Measurements from ENCODE around the gene ZNF189. TPM values are rescaled to one million over a fixed set of nuclear protein-coding genes. Genes with fewer than 3 reads are reported as not detected.

ZNF189 gene
- total RNA-seq, 1 donor from 2014 or later, result 30.1 TPM

GRCh38 chr9:101369884-101370531, 28.6 kb upstream of the ZNF189 start:
- Mint-ChIP-seq H3K27me3 (ENCODE audit: unreplicated experiment) (no peaks in the 10 kb centered on the region), H3K4me1 (ENCODE audit: low read depth, unreplicated experiment) (no peaks in the 10 kb centered on the region), H3K4me3 (ENCODE audit: unreplicated experiment) (no peak overlapping the region), H3K9me3 (ENCODE audit: unreplicated experiment) (no peaks in the 10 kb centered on the region), H3K36me3 (ENCODE audit: unreplicated experiment) (no peaks in the 10 kb centered on the region), H3K27ac (ENCODE audit: unreplicated experiment) (no peak overlapping the region)
- TF ChIP-seq CTCF (IDR thresholded peaks at IDR 0.05; ENCODE audit: partially characterized antibody, unreplicated experiment), result no peak
- DNase-seq, result no peak

- no peak overlapping the region for H3K27ac Mint-ChIP-seq (ENCODE audit: unreplicated experiment)
- no peaks in the 10 kb centered on the region for H3K4me1 Mint-ChIP-seq (ENCODE audit: low read depth, unreplicated experiment)
- TF ChIP-seq CTCF (IDR thresholded peaks at IDR 0.05; ENCODE audit: partially characterized antibody, unreplicated experiment), result no peak
- H3K36me3 Mint-ChIP-seq (ENCODE audit: unreplicated experiment), result peaks cover 4% of the 10 kb centered on the region
- DNase-seq, result no peak
- no peaks in the 10 kb centered on the region for H3K9me3 Mint-ChIP-seq (ENCODE audit: unreplicated experiment)
- no peaks in the 10 kb centered on the region for H3K27me3 Mint-ChIP-seq (ENCODE audit: unreplicated experiment)
- H3K4me3 Mint-ChIP-seq (ENCODE audit: unreplicated experiment), result no peak overlapping the region
Observed at GRCh38 chr9:101371813-101372212, 26.8 kb upstream of the ZNF189 start.

GRCh38 chr9:101372327-101373118, 26.1 kb upstream of the ZNF189 start:
- no peak for DNase-seq
- Mint-ChIP-seq H3K4me3 (ENCODE audit: unreplicated experiment) (no peak overlapping the region), H3K27me3 (ENCODE audit: unreplicated experiment) (no peaks in the 10 kb centered on the region), H3K36me3 (ENCODE audit: unreplicated experiment) (peaks cover 4% of the 10 kb centered on the region), H3K4me1 (ENCODE audit: low read depth, unreplicated experiment) (no peaks in the 10 kb centered on the region), H3K9me3 (ENCODE audit: unreplicated experiment) (peaks cover under 1% of the 10 kb centered on the region), H3K27ac (ENCODE audit: unreplicated experiment) (no peak overlapping the region)
- TF ChIP-seq CTCF (IDR thresholded peaks at IDR 0.05; ENCODE audit: partially characterized antibody, unreplicated experiment), result no peak

DNA sequence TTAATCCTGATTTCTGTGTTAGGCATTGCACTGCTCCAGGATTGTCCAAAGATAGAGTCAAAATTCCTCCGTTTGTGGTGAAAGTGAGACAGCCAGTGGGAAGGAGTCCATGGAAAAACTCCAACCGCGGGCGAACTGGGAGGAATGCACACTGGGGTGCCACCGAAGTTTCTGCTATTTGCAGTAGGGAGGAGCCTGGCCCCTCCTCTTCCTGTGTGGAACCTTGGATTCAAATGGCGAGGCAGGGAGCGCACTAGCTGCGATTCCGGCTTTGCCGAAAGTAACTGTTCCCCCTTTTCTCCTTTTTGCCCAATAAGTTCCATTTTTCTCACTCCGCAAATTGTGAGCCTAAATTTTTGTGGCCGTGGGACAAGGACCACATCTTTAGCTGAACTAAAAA, 23.1 kb upstream of the ZNF189 start:
- no peak for DNase-seq
- Mint-ChIP-seq H3K4me3 (ENCODE audit: unreplicated experiment) (no peak overlapping the region), H3K36me3 (ENCODE audit: unreplicated experiment) (peaks cover 4% of the 10 kb centered on the region), H3K27me3 (ENCODE audit: unreplicated experiment) (no peaks in the 10 kb centered on the region), H3K4me1 (ENCODE audit: low read depth, unreplicated experiment) (no peaks in the 10 kb centered on the region), H3K9me3 (ENCODE audit: unreplicated experiment) (peaks cover 6% of the 10 kb centered on the region), H3K27ac (ENCODE audit: unreplicated experiment) (no peak overlapping the region)
- TF ChIP-seq CTCF (IDR thresholded peaks at IDR 0.05; ENCODE audit: partially characterized antibody, unreplicated experiment), result no peak
